Stimulated activated CD4-positive, alpha-beta T cell treated with anti-CD3 and anti-CD28 coated beads, Interleukin-2, amount 100 ng/mL, for 48 hours (primary cell): ENCODE measurements around the gene ODC1.
"Not testable (repeated sequence)": the region's sequence is repeated elsewhere in the genome, so short reads cannot be mapped to it uniquely, and the experiment has no call there.

Source experiments
- DNase-seq, 2 donors: peaks; one replicate each; pipeline ENCODE4 v3.0.0-alpha.2; 2020

ODC1 gene

DNA sequence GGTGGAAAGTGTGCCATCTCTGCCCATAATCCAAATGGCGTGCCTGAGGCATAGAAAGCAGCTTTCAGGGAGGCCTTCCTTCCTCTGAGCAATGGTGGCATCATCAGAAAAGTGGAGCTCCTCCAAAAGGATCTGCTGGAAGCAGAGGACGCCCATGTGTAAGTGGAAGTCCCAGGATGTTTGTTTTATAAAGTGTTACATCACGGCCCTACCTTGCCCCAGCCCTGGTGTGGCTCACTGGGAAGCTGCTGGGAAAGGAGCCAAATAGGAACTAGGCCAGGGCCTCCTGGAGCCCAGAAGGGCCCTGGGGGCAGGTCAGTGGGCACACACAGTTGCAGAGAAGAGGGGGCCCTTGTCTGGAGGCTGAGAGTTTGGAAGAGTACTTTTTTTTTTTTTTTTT lies 4.2 kb upstream of the ODC1 start:
- DNase-seq = no peak

- DNase-seq = no peak
These were observed 3.7 kb upstream of the ODC1 start for GRCh38 chr2:10451819-10452218.

DNA sequence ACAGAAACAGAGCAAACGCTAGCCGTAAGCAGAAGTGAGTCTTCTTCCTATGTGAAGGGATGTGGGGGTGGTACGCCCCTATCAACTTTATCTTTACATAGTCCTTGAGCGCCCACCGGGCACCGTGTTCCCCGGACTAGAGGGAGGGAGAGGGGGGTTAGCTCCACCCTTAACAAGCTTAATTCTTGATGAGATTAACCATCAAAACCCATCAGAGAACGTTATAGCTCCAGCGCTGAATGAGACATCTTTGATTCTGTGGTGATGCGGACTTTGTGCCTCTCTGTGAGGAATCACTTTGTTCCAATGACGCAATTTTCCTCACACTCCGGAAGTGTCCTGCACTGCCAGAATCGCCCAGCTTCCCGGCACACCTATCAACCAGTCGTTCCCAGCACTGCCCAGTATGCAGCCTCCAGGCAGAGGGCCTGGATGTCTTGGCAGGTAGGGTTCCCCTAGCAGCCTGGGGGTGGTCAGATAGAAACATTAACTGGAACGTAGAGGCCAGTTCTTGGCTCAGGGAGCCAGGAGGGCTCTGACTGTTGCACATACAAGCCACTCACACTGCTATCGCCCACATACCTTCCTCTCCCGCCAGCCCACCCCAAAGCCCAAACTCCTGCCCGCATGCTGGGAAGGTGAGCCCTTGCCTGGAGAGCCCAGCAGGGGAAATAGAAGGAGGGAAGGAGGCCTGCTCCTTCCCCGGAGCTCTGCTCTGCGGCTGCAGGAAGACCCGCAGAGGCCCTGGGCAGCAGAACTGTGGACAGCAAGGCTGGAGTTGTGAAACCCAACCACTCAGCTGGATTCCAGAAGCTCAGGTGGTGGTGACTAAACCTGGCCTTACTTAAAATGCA lies 1.9 kb upstream of the ODC1 start:
- DNase-seq = no peak

DNA sequence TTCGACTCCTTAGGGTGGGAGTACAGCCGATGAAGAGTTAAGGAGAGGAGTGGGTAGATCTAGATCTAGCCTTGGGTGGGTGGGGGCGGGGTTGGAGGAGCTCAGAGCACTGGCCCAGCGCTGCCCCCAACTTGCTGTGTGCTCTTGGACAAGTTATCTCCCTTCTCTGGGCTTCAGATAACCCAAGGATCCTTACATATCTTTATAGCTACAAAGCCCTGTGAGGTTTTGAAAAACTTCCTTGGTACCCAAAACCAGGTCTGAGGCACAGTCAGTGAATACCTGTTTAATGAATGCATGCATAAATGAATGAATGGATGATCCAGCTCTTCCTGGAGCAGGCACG lies 1.3 kb upstream of the ODC1 start:
- DNase-seq = no peak

GRCh38 chr2:10448576-10449485 lies 704 bp upstream of the ODC1 start:
- DNase-seq = peak; percentile 86 to 92

DNA sequence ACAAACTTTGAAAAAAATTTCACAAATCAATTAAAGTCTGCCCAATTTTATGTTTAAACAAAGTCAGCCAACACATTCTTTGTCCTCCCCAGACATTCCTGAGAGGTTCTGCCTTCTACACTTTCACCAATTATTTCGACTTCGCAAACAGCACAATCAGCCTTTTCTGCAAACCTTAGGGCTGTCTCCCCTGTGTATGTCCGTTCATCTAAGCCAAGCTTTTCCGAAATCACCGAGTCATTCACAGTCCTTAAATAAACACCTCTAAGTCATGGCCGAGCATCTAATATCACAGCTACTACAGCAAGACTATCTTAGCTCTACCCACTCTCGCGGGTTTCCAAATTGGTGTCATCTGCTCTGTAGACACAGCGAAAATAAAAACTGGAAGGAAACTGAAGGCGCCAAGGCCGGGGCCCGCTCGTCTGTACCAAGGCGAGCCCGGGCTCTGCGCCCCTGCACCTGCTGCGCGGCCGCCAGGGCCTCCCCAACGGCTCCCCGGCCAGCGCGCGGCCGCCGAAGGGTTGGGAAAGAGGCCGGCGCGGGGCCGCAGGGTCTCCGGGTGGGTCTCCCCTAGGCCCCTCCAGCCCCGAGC lies 730 bp downstream of the ODC1 start:
- no peak for DNase-seq

DNA sequence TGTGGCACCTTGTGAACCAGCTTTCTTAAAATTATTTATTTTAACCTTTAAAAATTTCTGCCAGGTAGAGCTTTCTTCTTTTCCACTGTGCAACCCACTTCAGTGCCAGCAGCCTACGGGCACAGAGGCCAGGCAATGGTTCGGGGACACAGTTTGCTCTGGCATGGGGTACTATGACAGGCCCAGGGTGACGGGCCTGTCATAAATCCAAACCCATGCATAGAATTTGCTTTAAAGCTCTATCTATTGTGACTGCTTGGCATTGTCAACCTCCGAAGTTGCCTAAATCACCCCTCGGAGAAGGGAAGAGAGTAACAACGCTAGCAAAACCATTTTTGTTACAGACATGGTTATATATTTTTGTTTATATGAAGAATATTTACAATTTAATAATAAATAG lies 1.5 kb downstream of the ODC1 start:
- no peak for DNase-seq

DNA sequence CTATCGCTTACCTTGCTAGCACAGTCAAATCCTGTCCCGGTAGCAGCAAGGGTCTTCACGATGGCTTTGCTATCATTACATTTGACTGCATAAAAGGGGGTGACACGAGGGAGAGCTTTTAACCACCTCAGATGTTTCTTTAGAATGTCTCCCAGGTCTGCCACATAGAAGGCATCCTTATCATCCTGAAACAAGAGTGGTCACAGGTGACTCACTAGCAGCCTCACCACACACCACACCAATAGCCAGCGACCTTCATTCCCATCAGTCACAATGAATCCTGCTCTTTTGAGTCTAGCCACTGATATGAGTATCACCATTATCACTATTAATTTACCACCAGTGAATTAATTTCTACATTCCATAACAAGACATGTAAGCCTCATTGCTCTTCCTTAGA lies 3.7 kb downstream of the ODC1 start:
- peak in 1 of 2 donors; percentile 49 for DNase-seq

GRCh38 chr2:10442469-10443126 lies 5.5 kb downstream of the ODC1 start:
- not testable (repeated sequence) for DNase-seq

- DNase-seq = no peak
These were observed 6.2 kb downstream of the ODC1 start for GRCh38 chr2:10441948-10442347.

DNA sequence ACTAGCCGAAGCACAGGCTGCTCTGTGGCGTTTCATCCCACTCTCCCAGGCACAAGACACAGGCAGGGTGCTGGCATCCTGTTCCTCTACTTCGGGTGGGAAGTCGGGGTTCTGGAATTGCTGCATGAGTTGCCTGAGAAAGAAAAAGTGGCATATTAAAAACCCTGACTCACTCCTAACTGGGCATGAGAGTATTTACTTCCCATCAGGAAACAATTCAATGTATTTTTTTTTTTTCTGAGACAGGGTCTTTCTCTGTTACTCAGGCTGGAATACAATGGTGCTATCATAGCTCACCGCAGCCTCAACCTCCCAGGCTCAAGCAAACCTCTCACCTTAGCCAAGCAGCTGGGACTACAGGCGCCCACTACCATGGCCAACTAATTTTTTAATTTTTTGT lies 7.4 kb downstream of the ODC1 start:
- no peak for DNase-seq

GRCh38 chr2:10439971-10440370 lies 8.2 kb downstream of the ODC1 start:
- no peak for DNase-seq

- DNase-seq = no peak
These were observed 8.8 kb downstream of the ODC1 start for GRCh38 chr2:10439185-10439879.

- no peak for DNase-seq
These were observed 9.4 kb downstream of the ODC1 start for GRCh38 chr2:10438688-10439087.

GRCh38 chr2:10437806-10438205 lies 10.3 kb downstream of the ODC1 start:
- no peak for DNase-seq

DNA sequence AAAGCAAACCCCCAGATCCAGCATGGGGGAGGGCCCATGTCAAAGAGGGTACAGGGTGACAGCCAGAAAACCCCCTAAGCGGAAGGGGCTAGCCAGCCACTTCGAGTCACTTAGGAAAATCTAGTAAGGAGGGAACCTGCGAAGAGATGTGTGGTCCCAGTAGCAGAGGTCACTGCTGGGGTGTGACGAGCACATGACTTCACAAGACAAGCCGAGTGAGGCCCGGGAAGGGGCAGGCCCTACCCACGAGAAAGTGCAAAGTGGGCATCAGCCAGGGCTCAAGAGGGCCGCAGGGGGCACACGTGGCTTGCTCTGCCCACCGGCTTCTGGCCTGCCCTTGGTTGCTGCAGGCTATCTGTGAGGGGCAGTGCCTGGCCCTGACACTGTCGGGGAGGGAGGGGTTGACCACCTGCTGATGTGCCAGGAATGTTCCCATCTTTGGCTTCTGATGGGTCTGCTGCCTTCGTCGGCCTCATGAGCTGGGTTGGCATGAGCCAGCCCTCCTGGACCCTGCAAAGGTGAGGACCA lies 11.5 kb downstream of the ODC1 start:
- no peak for DNase-seq

GRCh38 chr2:10435820-10436204 lies 12.3 kb downstream of the ODC1 start:
- DNase-seq = no peak

GRCh38 chr2:10434886-10435819 lies 13.0 kb downstream of the ODC1 start:
- DNase-seq = peak; percentile 74 to 77

- no peak for DNase-seq
These were observed 13.9 kb downstream of the ODC1 start for GRCh38 chr2:10433947-10434885.
